ENCODE measurements around the gene KREMEN1. TPM values are rescaled to one million over a fixed set of nuclear protein-coding genes. Genes with fewer than 3 reads are reported as not detected.

KREMEN1 gene
- polyA plus RNA-seq, 1 of the 3 experiments (the other 2 are of a cell fraction): 10.0 TPM

GRCh38 chr22:29049655-29050263 lies 23.1 kb upstream of the KREMEN1 start:
- Histone ChIP-seq H3K9me3 (no peaks in the 10 kb centered on the region), H3K27me3 (ENCODE audit: insufficient read depth) (no peaks in the 10 kb centered on the region), H4K20me1 (ENCODE audit: insufficient read depth) (no peaks in the 10 kb centered on the region), H3K9me2 (no peaks in the 10 kb centered on the region), H3K79me2 (ENCODE audit: insufficient read depth) (no peaks in the 10 kb centered on the region), H3F3A (replicated peaks; ENCODE audit: insufficient read depth) (peaks cover 9% of the 10 kb centered on the region), H3K27ac (ENCODE audit: low read depth in 2 of 2, low read length in 1 of 2) (no peak overlapping the region), H3K9ac (no peak overlapping the region), H3K36me3 (replicated peaks in 1 of 2; ENCODE audit: control insufficient read depth in 1 of 2, insufficient read depth in 2 of 2, low read length in 1 of 2) (peaks cover 14 to 41% of the 10 kb centered on the region in 2 experiments), H3K4me3 (ENCODE audit: low read depth in 2 of 2, low read length in 1 of 2) (no peak overlapping the region), H3K4me2 (no peak overlapping the region), H2AFZ (ENCODE audit: low read depth) (no peak overlapping the region), H3K4me1 (ENCODE audit: control insufficient read depth in 1 of 2, insufficient read depth in 2 of 2, low read depth in 1 of 2, low read length in 1 of 2) (peaks cover 0 to 7% of the 10 kb centered on the region in 2 experiments; a peak in 2 of 4 replicates)
- TF ChIP-seq YY1 (IDR thresholded peaks at IDR 0.05; ENCODE audit: low read depth) (no peak), FOXJ3 (CRISPR knock-in tag; IDR thresholded peaks at IDR 0.05) (no peak), RCOR1 (IDR thresholded peaks at IDR 0.05; ENCODE audit: low read length) (no peak), TAF1 (IDR thresholded peaks at IDR 0.05; ENCODE audit: borderline replicate concordance, low read depth, low read length) (no peak), PBX3 (IDR thresholded peaks at IDR 0.05) (no peak), EZH2phosphoT487 (IDR thresholded peaks at IDR 0.05; ENCODE audit: borderline replicate concordance, low read depth) (no peak), TEAD4 (IDR thresholded peaks at IDR 0.05; ENCODE audit: borderline replicate concordance, insufficient read depth) (no peak), CTCF (IDR thresholded peaks at IDR 0.05) (no peak), SMC3 (IDR thresholded peaks at IDR 0.05; ENCODE audit: low read depth, low read length) (no peak), GABPA (IDR thresholded peaks at IDR 0.05; ENCODE audit: low read depth) (no peak), ELF1 (IDR thresholded peaks at IDR 0.05) (no peak), GATA2 (CRISPR knock-in tag; IDR thresholded peaks at IDR 0.05) (no peak), RAD21 (IDR thresholded peaks at IDR 0.05; ENCODE audit: low read length) (no peak), REST (IDR thresholded peaks at IDR 0.05; ENCODE audit: low read depth, low read length) (no peak), NRF1 (IDR thresholded peaks at IDR 0.05; ENCODE audit: low read depth, low read length) (no peak), SIN3A (IDR thresholded peaks at IDR 0.05; ENCODE audit: borderline replicate concordance, low read depth, low read length) (no peak), MAX (IDR thresholded peaks at IDR 0.05; ENCODE audit: low read depth) (no peak), RXRA (IDR thresholded peaks at IDR 0.05; ENCODE audit: borderline replicate concordance, low read depth) (no peak), TCF12 (IDR thresholded peaks at IDR 0.05) (no peak), POLR2AphosphoS5 (IDR thresholded peaks at IDR 0.05; ENCODE audit: low read depth, low read length) (no peak)
- 96% methylated on average over 5 of the region's 38 CpGs for WGBS (ENCODE audit: low lambda C conversion rate)
- POLR2A ChIA-PET: no interaction called here
- CTCF ChIA-PET: interaction anchor here (0.8 to 1.3 kb wide), 4 partner anchors 9 to 194 kb away, joined by 3 to 6 read pairs (median 4); no protein-coding TSS in a partner anchor
- DNase-seq: no peak
